GM21825 (cell line): ENCODE measurements around the gene PACS2.

Source experiments
- ATAC-seq: cut with Tn5 transposase; IDR thresholded peaks from one replicate; pipeline ENCODE4 v1.9.1; 2021; ENCODE audit warnings: mild to moderate bottlenecking, moderate library complexity; ENCODE audit not compliant: unreplicated experiment

The PACS2 gene

DNA sequence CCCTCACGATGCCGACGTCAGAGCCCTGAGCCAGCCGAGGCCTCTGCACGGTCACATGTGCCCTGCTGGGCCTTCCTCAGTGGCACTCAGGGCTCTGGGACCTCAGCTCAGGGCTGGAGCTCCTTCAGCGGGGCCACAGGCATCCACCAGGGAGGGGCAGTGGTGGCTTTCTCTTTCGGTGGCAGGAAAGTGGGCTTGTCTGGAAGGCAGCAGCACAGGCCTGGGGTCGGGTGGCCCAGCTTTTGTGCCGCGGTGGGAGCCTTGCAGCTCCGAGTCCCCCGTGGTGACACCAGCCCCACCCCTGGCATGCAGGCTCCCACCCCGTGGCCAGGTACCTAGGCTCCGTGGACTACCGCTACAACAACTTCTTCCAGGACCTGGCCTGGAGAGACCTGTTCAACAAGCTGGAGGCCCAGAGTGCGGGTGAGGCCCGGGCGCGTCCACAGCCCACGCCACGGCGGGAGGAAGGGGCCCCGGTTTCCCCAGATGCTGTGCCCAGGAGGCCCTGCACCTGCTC, 69.6 kb downstream of the PACS2 start:
- no peak for ATAC-seq

DNA sequence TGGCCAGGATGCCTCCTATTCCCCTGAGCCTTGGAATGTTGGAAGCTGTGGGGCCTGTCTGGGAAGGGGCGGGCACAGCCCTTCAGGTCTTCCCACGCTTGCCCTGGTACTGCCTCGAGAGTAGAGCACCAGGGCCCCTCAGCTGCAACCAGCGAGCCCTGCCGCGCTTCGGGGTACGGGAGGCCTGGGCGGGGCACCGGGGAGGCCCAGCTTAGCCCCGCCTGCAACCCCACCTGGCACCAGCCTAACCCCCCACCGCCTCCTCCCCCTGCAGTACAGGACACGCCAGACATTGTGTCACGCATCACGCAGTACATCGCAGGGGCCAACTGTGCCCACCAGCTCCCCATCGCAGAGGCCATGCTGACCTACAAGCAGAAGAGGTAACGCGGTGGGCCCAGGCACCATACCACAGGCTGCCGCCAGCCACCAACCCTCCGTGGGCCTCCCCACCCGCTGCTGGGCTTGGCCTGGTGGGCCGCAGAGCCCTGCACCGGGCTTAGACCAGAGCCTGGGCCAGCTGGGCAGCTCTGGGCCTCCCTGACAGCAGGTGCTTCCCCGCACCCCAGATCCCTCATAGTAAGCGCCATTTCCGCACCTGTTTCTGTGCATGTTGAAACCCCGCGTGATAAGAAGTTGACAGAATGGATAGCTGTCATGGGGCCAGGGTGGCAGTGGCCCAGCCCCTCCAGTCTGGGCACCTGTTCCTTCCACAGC, 70.2 kb downstream of the PACS2 start:
- ATAC-seq = no peak

DNA sequence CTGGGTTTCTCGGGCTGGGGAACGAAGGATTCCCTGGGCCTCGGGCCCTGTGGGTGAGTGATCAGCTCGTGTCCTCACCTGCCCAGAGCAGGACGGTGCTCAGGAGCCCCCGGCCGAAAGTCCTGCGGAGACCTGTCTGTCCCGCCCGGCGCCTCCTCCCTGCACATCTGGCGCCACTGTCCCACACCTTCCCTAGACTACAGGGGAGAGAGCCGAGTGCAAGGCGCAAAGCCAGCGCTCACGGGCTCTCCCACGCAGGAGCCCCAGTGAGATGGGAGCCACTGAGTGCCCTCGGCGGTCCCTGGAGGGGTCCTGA, 70.7 kb downstream of the PACS2 start:
- ATAC-seq = no peak

DNA sequence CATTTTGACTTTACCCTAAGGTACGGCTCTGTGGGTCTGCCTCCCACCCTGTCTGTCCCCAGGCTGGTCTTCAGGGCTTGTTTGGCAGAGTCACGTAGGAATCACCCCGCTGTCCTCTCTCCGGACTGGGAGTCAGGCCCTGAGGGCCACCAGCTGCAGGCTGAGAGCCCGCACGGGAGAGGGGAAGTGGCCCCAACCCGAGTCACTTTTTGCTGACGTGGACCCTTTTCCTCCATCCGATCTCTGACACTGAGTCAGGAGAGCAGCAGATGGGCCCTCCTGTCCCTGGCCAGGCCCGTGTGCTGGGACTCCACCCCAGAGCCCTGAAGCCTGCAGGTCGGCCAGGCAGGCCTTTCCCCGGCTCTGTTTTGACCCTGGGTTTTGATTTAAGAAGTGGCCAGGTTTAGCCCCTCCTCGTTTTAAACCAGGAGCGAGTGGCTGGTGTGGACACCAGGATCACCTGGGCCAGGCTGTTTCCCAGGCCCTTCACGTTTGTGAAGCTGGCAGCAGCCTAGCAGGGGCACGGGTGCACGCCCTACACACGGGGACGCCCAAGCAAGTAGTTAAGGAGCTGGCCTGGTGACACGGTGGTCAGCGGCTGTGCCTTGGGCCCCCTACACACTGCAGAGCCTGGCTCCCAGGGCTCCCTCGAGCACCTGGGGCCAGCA, 71.3 kb downstream of the PACS2 start:
- no peak for ATAC-seq

DNA sequence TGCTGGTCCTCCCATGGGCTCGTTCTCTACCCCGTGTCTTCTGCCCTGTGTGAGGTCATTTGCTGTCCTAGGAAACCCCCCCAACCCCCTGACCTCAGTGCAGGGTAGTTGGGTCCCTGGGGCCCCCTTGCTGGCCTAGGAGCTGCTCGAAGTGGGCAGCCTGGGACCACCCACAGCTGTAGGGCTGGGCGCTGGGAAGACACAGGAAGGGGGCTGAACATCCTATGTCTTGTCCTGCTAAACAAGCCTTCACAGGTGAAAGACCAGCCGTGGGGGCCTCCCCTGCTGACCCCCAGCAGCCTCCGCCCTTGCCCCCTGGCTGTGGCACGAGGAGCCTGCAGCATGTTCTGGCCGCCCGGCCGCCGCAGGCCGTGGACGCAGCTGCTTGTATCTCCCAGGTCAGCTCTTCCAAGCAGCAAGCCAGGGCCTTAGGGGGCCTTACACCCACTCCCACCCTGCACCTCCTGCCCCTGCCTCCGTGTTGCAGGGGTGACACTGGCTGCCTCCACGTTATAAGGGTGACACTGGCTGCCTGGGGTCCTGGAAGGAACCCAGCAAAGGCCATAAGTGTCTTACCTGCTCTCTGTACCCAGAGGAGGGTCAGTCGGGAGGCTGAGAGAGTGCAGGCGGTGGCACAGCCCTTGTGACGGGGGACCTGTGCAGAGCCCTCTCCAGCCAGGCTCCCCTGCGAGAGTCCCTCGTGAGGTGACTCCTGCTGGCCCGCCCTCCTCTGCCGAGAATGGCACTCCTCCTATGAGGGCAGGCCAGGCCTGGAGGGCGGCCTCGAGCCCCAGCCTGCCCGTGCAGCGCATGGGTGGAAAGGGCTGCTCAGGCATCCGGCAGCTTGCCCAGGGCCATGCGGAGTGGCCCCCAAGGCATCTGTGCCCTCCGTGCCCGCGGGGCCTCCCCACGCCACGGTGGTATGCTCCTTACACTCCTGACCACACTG, 72.3 kb downstream of the PACS2 start:
- no peak for ATAC-seq

DNA sequence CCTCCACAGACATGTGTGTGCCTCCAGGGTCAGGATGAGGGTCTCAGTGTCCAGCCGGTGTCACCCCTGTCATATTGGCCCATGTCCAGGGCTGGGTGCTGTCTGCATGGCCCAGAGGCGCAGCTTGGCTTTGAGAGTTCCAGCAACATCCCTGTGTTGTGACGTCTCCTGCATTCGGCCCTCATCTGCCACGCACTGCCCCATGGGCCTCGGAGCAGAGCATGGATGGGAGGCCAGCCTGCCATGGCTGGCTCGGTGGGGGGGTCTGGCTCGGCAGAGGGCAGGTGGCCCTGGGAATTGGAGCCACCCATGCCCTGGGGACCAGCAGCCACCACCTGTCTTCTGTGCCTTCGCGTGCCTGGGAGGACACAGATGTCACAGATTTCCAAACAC, 73.0 kb downstream of the PACS2 start:
- ATAC-seq = no peak

DNA sequence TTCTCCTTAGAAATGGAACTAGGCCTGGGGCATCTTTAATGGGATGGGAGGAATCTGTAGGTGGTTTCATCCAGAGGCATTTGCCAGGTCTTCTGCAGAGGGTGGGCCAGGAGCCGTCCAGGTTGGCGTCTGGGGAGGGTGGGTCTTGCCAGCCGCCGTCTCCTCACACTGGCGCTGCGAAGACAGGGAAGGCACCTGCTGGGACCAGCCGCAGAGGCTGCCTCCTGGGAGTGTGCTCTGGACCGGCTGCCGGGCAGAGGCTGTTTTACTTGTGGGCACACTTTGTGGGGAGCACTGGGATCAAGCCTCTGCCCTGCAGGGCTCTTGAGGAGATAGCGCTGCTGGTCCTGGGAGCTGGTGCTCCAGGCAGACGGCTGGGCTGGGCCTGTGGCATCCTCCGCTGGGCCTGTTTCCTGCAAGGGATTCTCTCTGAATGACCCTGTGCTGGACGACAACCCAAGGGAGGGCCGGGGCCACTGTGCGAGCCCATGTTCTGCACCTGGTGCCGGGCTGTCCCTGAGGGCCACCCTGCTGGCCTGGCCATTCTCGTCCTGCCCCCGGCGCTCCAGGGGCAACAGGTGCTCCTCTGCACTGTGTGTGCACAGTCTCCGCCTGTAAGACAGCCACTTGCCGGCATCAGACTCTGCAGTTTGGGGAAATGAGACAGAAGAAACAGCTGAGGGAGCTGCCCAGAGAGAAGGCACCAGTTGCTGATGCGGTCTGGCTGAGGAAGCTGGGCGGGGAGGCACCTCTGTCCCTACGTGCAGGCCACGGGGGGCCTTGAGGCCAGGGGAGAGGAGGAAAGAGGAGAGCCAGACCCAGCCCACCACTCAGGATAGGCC, 73.8 kb downstream of the PACS2 start:
- no peak for ATAC-seq

DNA sequence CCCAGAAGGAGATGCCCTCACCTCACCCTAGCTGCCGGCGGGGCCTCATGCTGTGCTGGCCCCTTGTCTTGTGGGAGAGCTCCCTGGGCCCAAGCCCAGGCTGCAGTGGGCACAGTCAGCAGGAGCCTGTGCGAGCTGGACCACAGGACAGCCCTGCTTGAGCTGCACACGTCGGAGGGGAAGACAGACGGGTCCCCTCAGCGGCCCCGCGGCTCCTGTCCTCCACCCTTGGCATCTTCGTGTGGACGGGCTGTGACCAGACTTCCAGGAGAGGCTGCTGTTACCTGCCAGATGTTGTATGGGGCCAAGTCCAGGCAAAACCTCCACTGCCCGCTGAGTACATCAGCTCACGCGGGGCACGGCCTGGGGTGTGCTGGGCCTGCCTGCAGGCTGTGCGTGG, 74.4 kb downstream of the PACS2 start:
- ATAC-seq = no peak

DNA sequence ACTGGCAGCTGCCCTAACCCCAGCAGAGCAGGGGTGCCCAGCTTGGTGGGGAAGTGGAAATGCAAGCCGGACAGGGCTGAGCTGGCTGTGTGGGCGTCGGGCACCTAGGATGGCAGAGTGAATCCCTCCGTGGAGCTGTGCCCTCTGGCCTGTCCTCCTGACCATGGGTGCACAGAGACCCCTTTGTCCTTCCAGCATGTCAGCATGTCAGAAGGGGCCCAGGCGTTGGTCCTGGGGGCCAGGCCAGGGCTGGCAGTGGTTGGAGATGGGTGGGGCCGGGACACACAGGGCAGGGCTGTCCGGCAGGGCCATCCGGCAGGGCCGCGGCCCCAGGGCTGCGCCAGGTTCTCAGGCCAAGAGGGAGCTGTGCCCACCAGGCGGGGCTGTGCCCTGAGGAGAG, 75.0 kb downstream of the PACS2 start:
- no peak for ATAC-seq

DNA sequence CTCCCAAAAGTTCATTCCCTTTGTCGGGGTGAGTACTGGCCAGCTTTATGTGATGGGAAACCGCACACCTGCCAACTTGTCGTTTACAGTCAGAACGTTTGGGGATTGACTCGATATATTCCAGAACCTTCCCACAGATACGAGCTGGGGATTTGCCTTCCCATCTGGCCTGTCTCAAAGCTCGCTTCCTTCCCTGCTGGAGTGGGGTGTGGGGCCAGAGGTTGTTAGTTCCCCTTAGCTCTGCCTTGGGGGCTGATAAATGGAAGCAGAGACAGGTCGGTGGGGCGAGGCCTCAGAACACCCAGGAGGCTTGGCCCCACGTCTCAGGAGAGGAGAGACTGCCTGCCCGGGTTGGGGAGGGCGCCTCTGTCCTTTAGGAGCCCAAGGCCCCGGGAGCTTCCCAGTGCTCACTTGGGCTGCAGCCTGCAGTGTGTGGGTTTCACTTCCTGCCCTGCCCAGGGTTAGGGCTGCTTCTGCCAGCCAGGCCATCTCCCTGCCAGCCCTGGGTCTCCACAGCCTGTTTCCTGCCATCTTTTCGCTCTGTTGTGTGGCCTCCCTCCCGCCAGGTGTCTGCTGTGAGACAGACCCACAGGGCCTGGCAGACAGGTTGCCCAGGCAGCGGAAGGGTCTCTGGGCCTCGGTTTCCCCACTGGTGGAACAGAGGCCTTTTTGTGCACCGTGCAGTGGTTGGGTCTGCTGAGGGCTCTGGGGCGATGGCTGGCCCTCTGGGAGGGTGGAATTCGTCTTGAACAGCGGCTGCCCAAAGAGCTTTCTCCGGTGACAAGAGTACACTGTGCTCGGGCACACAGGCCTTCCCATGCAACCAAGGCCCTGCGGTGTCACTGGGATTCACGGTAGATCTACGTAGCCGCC, 75.7 kb downstream of the PACS2 start:
- no peak for ATAC-seq

DNA sequence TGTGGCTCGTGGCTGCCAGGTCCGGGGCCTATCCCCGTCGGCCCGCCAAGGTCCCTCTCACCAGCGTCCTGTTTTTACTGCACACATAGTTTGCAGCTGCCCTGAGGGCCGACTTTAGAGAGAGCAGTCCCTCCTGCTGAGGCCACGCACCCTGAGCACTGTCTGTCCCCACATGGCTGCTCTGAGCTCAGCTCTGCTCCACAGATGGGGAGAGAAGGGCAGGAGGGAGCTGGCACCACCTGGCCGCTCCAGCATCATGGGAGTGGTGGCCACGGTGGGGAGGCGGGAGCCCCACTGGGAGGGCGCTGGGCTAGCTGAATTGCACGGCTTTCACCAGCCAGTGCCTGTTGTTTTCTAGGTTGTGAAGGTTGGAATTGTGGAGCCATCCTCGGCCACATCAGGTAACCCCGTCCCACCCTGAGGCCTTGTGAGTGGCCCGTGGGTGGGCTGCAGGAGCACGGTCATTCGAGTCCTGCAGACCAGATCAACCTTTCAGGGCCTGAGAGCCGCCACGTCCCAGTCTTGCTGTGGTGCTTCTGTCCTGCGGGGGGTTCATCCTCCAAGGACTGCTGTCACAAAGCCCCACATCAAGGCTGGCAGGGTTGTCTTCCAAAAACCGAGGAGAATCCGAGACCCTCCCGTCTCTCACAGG, 76.4 kb downstream of the PACS2 start:
- ATAC-seq = no peak

DNA sequence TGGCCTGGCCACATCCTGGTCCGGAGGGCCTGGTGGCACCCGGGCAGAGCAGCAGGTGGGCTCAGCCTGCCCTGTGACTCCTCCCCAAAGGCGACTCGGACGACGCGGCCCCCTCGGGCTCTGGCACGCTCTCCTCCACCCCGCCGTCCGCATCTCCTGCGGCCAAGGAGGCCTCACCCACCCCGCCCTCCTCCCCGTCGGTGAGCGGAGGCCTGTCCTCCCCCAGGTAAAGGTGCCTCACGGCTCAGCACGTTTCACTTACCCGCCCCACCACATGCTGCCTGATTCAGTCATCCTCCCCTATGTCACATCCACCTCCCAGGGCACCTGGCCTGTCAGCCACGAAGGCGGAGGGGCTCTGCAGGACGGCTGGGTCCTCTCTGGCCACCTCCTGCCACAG, 77.0 kb downstream of the PACS2 start:
- ATAC-seq = no peak

DNA sequence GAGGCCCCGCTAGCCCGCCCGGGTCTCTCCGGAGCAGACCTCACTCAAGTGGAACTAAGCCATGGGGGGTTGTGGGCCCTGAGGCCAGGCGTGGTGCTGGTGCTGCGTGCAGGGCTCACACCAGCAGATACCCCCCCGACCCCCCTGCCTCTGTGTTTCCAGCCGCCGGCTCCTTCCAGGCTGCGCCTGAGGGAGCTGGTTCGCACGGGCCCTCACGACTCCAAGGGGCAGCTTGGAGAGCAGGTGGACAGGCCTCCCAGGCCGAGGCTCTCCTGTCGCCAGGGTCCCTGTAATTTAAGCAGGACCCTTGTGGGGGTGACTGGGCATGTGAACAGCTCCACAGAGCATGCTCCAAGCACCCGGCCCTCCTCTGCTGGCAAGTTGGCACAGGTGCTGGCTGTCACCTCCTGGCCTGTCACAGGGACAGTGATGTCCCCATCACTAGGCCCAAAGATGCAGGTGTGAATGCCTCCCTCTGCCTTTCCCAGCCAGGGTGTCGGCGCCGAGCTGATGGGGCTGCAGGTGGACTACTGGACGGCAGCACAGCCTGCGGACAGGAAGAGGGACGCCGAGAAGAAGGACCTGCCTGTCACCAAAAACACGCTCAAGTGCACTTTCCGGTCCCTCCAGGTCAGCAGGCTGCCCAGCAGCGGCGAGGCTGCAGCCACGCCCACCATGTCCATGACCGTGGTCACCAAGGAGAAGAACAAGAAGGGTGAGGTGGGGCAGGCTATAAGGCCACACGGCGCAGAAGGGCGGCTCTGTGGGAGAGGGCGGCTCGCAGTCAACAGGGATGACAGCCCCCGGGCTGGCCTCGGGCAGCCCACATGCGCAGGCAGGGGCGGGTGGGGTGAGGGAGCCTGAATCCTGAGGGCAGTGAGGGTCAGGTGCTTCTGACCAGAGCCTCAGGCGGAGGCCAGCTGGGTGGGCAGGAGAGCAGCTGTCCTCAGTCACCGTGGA, 77.9 kb downstream of the PACS2 start:
- ATAC-seq = no peak

DNA sequence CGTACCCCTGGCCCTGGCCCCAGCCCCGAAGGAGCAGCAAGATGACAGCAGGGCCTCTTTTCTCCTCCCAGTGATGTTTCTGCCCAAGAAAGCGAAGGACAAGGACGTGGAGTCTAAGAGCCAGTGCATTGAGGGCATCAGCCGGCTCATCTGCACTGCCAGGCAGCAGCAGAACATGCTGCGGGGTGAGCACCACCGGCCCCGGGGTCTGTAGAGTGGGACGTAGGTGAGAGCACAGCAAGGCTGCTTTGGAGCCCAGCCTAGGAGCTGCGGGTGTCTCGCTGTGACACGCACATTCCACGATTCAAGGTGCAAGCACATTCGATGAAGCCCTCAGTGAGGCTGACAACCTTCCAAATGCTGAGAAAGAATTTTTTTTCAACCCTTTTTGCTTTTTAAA, 78.6 kb downstream of the PACS2 start:
- no peak for ATAC-seq

DNA sequence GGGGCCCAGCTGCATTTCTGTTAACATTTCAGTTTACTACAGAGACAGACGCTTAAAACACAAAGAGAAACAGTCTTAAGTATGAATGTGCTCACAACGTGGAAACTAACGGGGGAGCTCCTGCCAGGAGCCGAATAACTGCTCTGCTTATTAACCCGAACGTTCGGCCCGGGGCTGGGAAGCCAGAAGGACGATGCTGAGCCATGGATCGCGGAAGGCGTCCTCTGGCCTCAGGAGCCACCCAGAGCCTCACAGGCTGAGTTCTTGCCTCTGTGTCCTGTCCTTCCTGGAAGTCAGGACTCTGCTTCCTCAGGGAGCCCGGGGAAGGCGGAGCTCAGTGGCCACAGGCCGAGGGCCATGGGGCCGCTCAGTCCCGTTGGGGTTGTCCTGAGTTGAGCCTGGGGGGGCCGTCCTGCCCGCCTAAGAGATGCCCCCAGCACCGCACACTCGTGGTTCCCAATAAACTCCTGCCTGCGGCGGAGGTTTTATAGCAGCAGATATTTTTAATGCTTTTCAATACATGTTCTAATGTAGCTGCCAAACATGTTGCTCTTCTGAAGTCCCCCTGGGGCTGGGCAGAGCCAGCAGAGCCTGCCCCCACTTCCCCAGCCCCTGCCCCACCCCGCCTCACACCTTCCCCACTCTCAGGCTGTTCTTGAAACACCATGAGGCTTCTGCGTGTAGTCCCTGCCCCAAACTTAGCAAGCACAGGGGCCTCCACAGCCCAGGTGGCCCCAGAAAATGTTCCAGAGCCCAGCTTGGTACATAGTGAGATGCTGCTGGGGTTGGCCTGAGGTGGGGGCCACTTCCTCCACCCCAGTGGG, 80.4 kb downstream of the PACS2 start:
- ATAC-seq = no peak

DNA sequence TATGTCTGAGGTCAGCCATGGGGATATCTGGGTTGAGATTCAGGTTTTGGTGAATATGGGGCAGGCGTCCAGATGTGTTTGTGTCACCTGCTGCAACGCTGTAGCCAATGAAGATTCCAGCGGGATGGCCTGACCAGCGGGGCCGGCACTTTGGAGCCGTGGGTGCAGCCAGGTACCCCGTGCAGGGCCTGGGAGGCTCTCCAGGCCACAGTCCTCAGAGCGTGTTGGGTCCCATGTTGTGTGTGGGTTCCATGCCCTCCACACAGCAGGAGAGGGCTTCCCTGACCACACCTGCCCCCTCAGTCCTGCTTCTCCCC, 80.9 kb downstream of the PACS2 start:
- ATAC-seq = no peak

DNA sequence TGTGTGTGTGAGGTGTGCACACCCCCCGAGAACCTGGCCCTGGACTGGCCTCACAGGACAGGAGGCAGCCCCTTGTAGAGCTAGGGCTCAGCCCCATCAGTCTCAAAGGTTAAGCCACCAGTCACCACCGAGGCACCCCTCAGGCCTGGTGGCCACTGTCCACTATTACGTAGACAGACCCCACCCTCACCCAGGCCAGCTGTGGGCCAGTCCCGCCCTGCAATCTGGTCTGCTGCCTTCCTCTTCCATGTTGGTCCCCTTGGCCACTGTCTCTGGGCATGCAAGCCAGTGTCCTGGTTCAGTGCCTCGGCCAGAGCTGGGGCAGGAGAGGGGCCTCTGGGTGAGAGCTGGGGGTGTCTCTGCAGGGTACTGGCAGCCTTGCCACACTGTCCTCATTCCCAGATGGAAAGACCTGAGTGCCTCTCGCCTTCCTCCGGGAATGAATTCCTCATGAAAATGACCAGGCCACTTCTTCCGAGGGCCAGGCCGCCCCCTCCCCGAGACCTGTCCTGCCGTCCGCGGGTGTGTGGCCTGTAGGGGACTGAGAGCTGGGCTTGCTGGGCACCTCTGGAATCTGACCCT, 82.9 kb downstream of the PACS2 start:
- no peak for ATAC-seq
